ENCODE results near the gene FXYD3. TPM values are rescaled to one million over a fixed set of nuclear protein-coding genes. Genes with fewer than 3 reads are reported as not detected.

FXYD3 gene
- total RNA-seq, 2 experiments from 2014 or later, result not detected

Other genes with a start within 250 kb of the FXYD3 start
- 1 to 10 TPM; 4.4 to 5.5 TPM for gene ZNF30, start 188.9 kb upstream of the FXYD3 start, total RNA-seq
- gene ZNF792, start 151.6 kb upstream of the FXYD3 start, total RNA-seq, result 1 to 10 TPM; 3.1 to 3.5 TPM
- gene GRAMD1A, start 115.5 kb upstream of the FXYD3 start, total RNA-seq, result 100 to 1,000 TPM; 117 to 125 TPM
- gene SCN1B, start 85.4 kb upstream of the FXYD3 start, total RNA-seq, result under 1 TPM; 0.83 to 0.89 TPM
- gene HPN, start 74.1 kb upstream of the FXYD3 start, total RNA-seq, result not detected
- gene LGI4, start 19.2 kb downstream of the FXYD3 start, total RNA-seq, result 1 to 10 TPM; 1.1 to 1.7 TPM
- gene FXYD1, start 23.0 kb downstream of the FXYD3 start, total RNA-seq, result 1 to 10 TPM; 3.3 to 3.4 TPM
- gene FXYD7, start 27.4 kb downstream of the FXYD3 start, total RNA-seq, result 1 to 10 TPM in 1 of 2 experiments, under 1 TPM in 1; 0.54 to 1.2 TPM
- 100 to 1,000 TPM; 289 to 294 TPM for gene FXYD5, start 38.9 kb downstream of the FXYD3 start, total RNA-seq
- not detected for gene FAM187B, start 112.9 kb downstream of the FXYD3 start, total RNA-seq
- gene LSR, start 133.2 kb downstream of the FXYD3 start, total RNA-seq, result 10 to 100 TPM in 1 of 2 experiments, 1 to 10 TPM in 1; 8.2 to 11.2 TPM
- 100 to 1,000 TPM; 136 to 144 TPM for gene USF2, start 153.1 kb downstream of the FXYD3 start, total RNA-seq
- gene HAMP, start 166.7 kb downstream of the FXYD3 start, total RNA-seq, result under 1 TPM; 0.19 to 0.86 TPM
- under 1 TPM; 0.19 to 0.77 TPM for gene MAG, start 176.3 kb downstream of the FXYD3 start, total RNA-seq
- 1 to 10 TPM; 2.0 to 2.6 TPM for gene CD22, start 213.4 kb downstream of the FXYD3 start, total RNA-seq
- gene FFAR1, start 232.1 kb downstream of the FXYD3 start, total RNA-seq, result under 1 TPM in 1 of 2 experiments, not detected in 1; 0.10 TPM
- gene FFAR3, start 242.6 kb downstream of the FXYD3 start, total RNA-seq, result 1 to 10 TPM; 4.9 to 5.3 TPM

All from activated naive CD4-positive, alpha-beta T cell treated with anti-CD3 and anti-CD28 coated beads for 36 hours (primary cell).